CD14-positive monocyte (primary cell): Measurements from ENCODE around the gene CDKN2A. TPM values are rescaled to one million over a fixed set of nuclear protein-coding genes. Genes with fewer than 3 reads are reported as not detected.

Experiments used
- DNase-seq, 3 donors: peaks; one replicate each; pipeline ENCODE4 v3.0.0-alpha.2; 2011 to 2022
- H2AFZ ChIP-seq: 2 replicates; pipeline ENCODE4 v1.6.0; 2012; ENCODE audit warnings: mild to moderate bottlenecking, low read depth, low read length, inconsistent platforms; ENCODE audit not compliant: insufficient read depth, poor library complexity, severe bottlenecking
- H3K27ac ChIP-seq, 2 donors: 1 replicate in 1 of 2; 2 replicates in 1 of 2; pipeline ENCODE4 v1.5.1; 2012 to 2013; ENCODE audit warnings: low read length in 2 of 2, control low read depth in 1 of 2, inconsistent platforms in 1 of 2, low read depth in 1 of 2, mild to moderate bottlenecking in 1 of 2
- H3K27me3 ChIP-seq, 2 donors: one replicate each; pipeline versions ENCODE4 v1.6.0 to v1.6.1; 2011 to 2013; ENCODE audit warnings: low read length in 2 of 2; ENCODE audit not compliant: control insufficient read depth in 2 of 2, insufficient read depth in 2 of 2
- H3K36me3 ChIP-seq, 2 donors: replicated peaks in 1 of 2; 1 replicate in 1 of 2; 2 replicates in 1 of 2; pipeline versions ENCODE4 v1.5.1 to v1.6.1; 2012 to 2013; ENCODE audit warnings: low read length in 2 of 2, control low read depth in 1 of 2, inconsistent platforms in 1 of 2, mild to moderate bottlenecking in 1 of 2; ENCODE audit not compliant: insufficient read depth in 2 of 2, control insufficient read depth in 1 of 2
- H3K4me1 ChIP-seq, 2 donors: 1 replicate in 1 of 2; 2 replicates in 1 of 2; pipeline versions ENCODE4 v1.5.1 to v1.6.1; 2012 to 2013; ENCODE audit warnings: low read length in 2 of 2, control low read depth in 1 of 2, inconsistent platforms in 1 of 2, mild to moderate bottlenecking in 1 of 2, moderate library complexity in 1 of 2; ENCODE audit not compliant: insufficient read depth in 2 of 2, control insufficient read depth in 1 of 2
- H3K4me2 ChIP-seq: replicated peaks from 2 replicates; pipeline ENCODE3; 2012; ENCODE audit warnings: low read length, moderate library complexity, mild to moderate bottlenecking; ENCODE audit not compliant: poor library complexity, severe bottlenecking; ENCODE audit errors: extremely low read depth
- H3K4me3 ChIP-seq, 3 experiments: fragments of 200-600 bp in 1 of 3; sonication (generic) in 1 of 3; replicated peaks in 1 of 3; 1 replicate in 2 of 3; 2 replicates in 1 of 3; pipeline ENCODE4 v1.5.1; 2011 to 2013; ENCODE audit warnings: low read length in 3 of 3, mild to moderate bottlenecking in 3 of 3, control low read depth in 2 of 3, low read depth in 2 of 3, inconsistent platforms in 1 of 3, moderate library complexity in 1 of 3
- H3K79me2 ChIP-seq: 2 replicates; pipeline ENCODE4 v1.6.0; 2012; ENCODE audit warnings: mild to moderate bottlenecking, control low read depth, inconsistent platforms, low read length, moderate library complexity; ENCODE audit not compliant: insufficient read depth
- H3K9ac ChIP-seq: 2 replicates; pipeline ENCODE4 v1.6.0; 2017; ENCODE audit warnings: low read length, mild to moderate bottlenecking; ENCODE audit not compliant: insufficient read depth, poor library complexity, severe bottlenecking
- H3K9me3 ChIP-seq, 2 donors: replicated peaks in 1 of 2; 1 replicate in 1 of 2; 2 replicates in 1 of 2; pipeline versions ENCODE4 v1.5.1 to v1.6.1; 2012 to 2013; ENCODE audit warnings: low read length in 2 of 2, control low read depth in 1 of 2; ENCODE audit not compliant: control insufficient read depth in 1 of 2, insufficient read depth in 1 of 2
- H4K20me1 ChIP-seq: 2 replicates; pipeline ENCODE4 v1.6.0; 2012; ENCODE audit warnings: mild to moderate bottlenecking, low read length, control low read depth, moderate library complexity; ENCODE audit not compliant: insufficient read depth
- H3K27ac Mint-ChIP-seq, 7 donors: one replicate each; pipeline ENCODE4 v1.8.0; 2020; ENCODE audit warnings: mild to moderate bottlenecking in 7 of 7, mixed read lengths in 7 of 7, moderate library complexity in 6 of 7, inconsistent platforms in 2 of 7
- H3K27me3 Mint-ChIP-seq, 3 donors: one replicate each; pipeline ENCODE4 v1.8.0; 2021 to 2022; ENCODE audit warnings: low read depth in 3 of 3, mild to moderate bottlenecking in 3 of 3, mixed read lengths in 3 of 3, moderate library complexity in 3 of 3, inconsistent platforms in 1 of 3
- H3K36me3 Mint-ChIP-seq, 2 donors: one replicate each; pipeline ENCODE4 v1.8.0; 2020; ENCODE audit warnings: mixed read lengths in 2 of 2, inconsistent platforms in 1 of 2, mild to moderate bottlenecking in 1 of 2
- H3K4me1 Mint-ChIP-seq: one replicate; pipeline ENCODE4 v1.8.0; 2020; ENCODE audit warnings: mild to moderate bottlenecking, mixed read lengths
- H3K4me3 Mint-ChIP-seq, 2 donors: one replicate each; pipeline ENCODE4 v1.8.0; 2020; ENCODE audit warnings: mild to moderate bottlenecking in 2 of 2, mixed read lengths in 2 of 2, moderate library complexity in 1 of 2
- H3K9me3 Mint-ChIP-seq, 7 donors: one replicate each; pipeline ENCODE4 v1.8.0; 2020 to 2022; ENCODE audit warnings: mixed read lengths in 7 of 7, mild to moderate bottlenecking in 6 of 7, moderate library complexity in 6 of 7, inconsistent platforms in 2 of 7
- CTCF ChIP-seq: fragments of 200-600 bp; IDR thresholded peaks from one replicate; pipeline ENCODE4 v1.8.0; 2022; ENCODE audit warnings: antibody characterized with exemption, mild to moderate bottlenecking
- WGBS: methylation state at CpG from one replicate; pipeline ENCODE4 v1.1.5; 2013; ENCODE audit warnings: missing lambda C conversion rate; ENCODE audit not compliant: insufficient coverage; 5-methylcytosine and 5-hydroxymethylcytosine counted together
- intact Hi-C, 2 donors: fragments of 100-400 bp; cut with micrococcal nuclease; formaldehyde crosslinking; loops; one replicate each; pipeline versions ENCODE4 v1.15.0 to v1.15.1; 2023
- polyA plus RNA-seq, 3 donors: library from polyadenylated mRNA; depleted of rRNA in 1 of 3; unstranded in 2 of 3; stranded (reverse) in 1 of 3; fragments of 300-500 nt in 2 of 3; fragments of >200 nt in 1 of 3; fragmentation: Illumina TruSeq in 2 of 3; gene quantifications; 1 replicate in 2 of 3; 2 replicates in 1 of 3; pipeline ENCODE4 v1.2.3, GENCODE V29; 2012 to 2021

Gene CDKN2A
- polyA plus RNA-seq, 3 donors = 0.86 to 1.6 (median 1.1) TPM

- Mint-ChIP-seq H3K4me3 (no peak overlapping the region), H3K9me3 (no peaks in the 10 kb centered on the region), H3K36me3 (peaks cover 2 to 4% of the 10 kb centered on the region in 2 donors), H3K27ac (peak overlapping the region in 2 of 7 donors; percentile 13 to 42), H3K27me3 (no peaks in the 10 kb centered on the region), H3K4me1 (peaks cover 61% of the 10 kb centered on the region)
- Histone ChIP-seq H3K9me3 (no peaks in the 10 kb centered on the region), H3K4me3 (no peak overlapping the region), H3K27me3 (no peaks in the 10 kb centered on the region), H3K9ac (no peak overlapping the region), H3K36me3 (no peaks in the 10 kb centered on the region), H2AFZ (no peak overlapping the region), H3K4me1 (peaks cover 50 to 64% of the 10 kb centered on the region in 2 donors), H3K4me2 (no peak overlapping the region), H3K79me2 (no peaks in the 10 kb centered on the region), H4K20me1 (no peaks in the 10 kb centered on the region), H3K27ac (peak overlapping the region in 1 of 2 donors; percentile 2)
- WGBS = 89% methylated on average over 1 of the region's 2 CpGs
- no peak for TF ChIP-seq CTCF
- intact Hi-C loops = no loop called here
- DNase-seq = no peak
These were observed 41.4 kb upstream of the CDKN2A start for GRCh38 chr9:22035591-22036011.

GRCh38 chr9:22033012-22033630, 38.9 kb upstream of the CDKN2A start:
- H3K27ac ChIP-seq = no peak overlapping the region
- H3K4me1 ChIP-seq = peaks cover 51 to 72% of the 10 kb centered on the region in 2 donors
- no peaks in the 10 kb centered on the region for H3K9me3 Mint-ChIP-seq
- H3K9me3 ChIP-seq = no peaks in the 10 kb centered on the region
- peaks cover 2 to 4% of the 10 kb centered on the region in 2 donors for H3K36me3 Mint-ChIP-seq
- H3K4me1 Mint-ChIP-seq = peaks cover 61% of the 10 kb centered on the region
- no peaks in the 10 kb centered on the region for H3K79me2 ChIP-seq
- no peak for DNase-seq
- H4K20me1 ChIP-seq = no peaks in the 10 kb centered on the region
- no peak for TF ChIP-seq CTCF
- no peak overlapping the region for H3K4me3 ChIP-seq
- H3K27ac Mint-ChIP-seq = peak overlapping the region in 1 of 7 donors; percentile 80
- H3K4me3 Mint-ChIP-seq = no peak overlapping the region
- no peak overlapping the region for H3K4me2 ChIP-seq
- no peak overlapping the region for H2AFZ ChIP-seq
- no peaks in the 10 kb centered on the region for H3K36me3 ChIP-seq
- no peaks in the 10 kb centered on the region for H3K27me3 ChIP-seq
- intact Hi-C loops = no loop called here
- WGBS = 83% methylated on average over 2 of the region's 8 CpGs
- peaks cover 0 to 2% (median 0%) of the 10 kb centered on the region in 3 donors for H3K27me3 Mint-ChIP-seq
- H3K9ac ChIP-seq = no peak overlapping the region
